ENCODE measurements around the gene FADS3.

- TF ChIP-seq MXI1 (IDR thresholded peaks at IDR 0.05; ENCODE audit: borderline replicate concordance, low read depth, low read length) (no peak), POLR2G (IDR thresholded peaks at IDR 0.05; ENCODE audit: low read depth, low read length) (no peak), POLR2A (IDR thresholded peaks at IDR 0.05; ENCODE audit: insufficient read depth in 1 of 2, low read depth in 2 of 2, low read length in 2 of 2) (no peak), IKZF1 (IDR thresholded peaks at IDR 0.05) (no peak), MYPOP (CRISPR knock-in tag; IDR thresholded peaks at IDR 0.05) (no peak), KLF16 (CRISPR knock-in tag; IDR thresholded peaks at IDR 0.05) (no peak), GATA4 (IDR thresholded peaks at IDR 0.05; ENCODE audit: borderline replicate concordance, low read depth) (no peak), ZNF441 (CRISPR knock-in tag; IDR thresholded peaks at IDR 0.05; ENCODE audit: borderline replicate concordance) (no peak), ELF1 (CRISPR knock-in tag; IDR thresholded peaks at IDR 0.05) (no peak)
- TF ChIP-seq, protein P1, sequence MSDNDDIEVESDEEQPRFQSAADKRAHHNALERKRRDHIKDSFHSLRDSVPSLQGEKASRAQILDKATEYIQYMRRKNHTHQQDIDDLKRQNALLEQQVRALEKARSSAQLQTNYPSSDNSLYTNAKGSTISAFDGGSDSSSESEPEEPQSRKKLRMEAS (IDR thresholded peaks at IDR 0.05), result no peak
- TF ChIP-seq, protein P2, sequence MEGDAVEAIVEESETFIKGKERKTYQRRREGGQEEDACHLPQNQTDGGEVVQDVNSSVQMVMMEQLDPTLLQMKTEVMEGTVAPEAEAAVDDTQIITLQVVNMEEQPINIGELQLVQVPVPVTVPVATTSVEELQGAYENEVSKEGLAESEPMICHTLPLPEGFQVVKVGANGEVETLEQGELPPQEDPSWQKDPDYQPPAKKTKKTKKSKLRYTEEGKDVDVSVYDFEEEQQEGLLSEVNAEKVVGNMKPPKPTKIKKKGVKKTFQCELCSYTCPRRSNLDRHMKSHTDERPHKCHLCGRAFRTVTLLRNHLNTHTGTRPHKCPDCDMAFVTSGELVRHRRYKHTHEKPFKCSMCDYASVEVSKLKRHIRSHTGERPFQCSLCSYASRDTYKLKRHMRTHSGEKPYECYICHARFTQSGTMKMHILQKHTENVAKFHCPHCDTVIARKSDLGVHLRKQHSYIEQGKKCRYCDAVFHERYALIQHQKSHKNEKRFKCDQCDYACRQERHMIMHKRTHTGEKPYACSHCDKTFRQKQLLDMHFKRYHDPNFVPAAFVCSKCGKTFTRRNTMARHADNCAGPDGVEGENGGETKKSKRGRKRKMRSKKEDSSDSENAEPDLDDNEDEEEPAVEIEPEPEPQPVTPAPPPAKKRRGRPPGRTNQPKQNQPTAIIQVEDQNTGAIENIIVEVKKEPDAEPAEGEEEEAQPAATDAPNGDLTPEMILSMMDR (CRISPR knock-in tag; IDR thresholded peaks at IDR 0.05), result no peak
Measured at GRCh38 chr11:61850687-61851086, 40.7 kb downstream of the FADS3 start.
